ENCODE measurements around the gene OR10G2.
"Not testable (repeated sequence)": the region's sequence is repeated elsewhere in the genome, so short reads cannot be mapped to it uniquely, and the experiment has no call there.

Gene OR10G2

GRCh38 chr14:21634840-21635239 lies at the start of gene OR10G2:
Gene OR10G2 (minus strand): TSS chr14:21634940. CDS start chr14:21634842, 98 bp downstream.
- no peak for FAIRE-seq

GRCh38 chr14:21680072-21680471 lies 45.3 kb upstream of the OR10G2 start:
- FAIRE-seq: no peak

- no peak for FAIRE-seq
Observed at GRCh38 chr14:21675566-21675965, 40.8 kb upstream of the OR10G2 start.

GRCh38 chr14:21673718-21674117 lies 39.0 kb upstream of the OR10G2 start, which contains the start of gene OR4E1:
Gene OR4E1 (minus strand): TSS chr14:21673818. CDS start chr14:21670935, 2,883 bp downstream.
- FAIRE-seq: no peak

GRCh38 chr14:21672116-21672515 lies 37.4 kb upstream of the OR10G2 start:
- FAIRE-seq: no peak

- FAIRE-seq: no peak
Observed at GRCh38 chr14:21671371-21671770, 36.6 kb upstream of the OR10G2 start.

- FAIRE-seq: no peak
Observed at GRCh38 chr14:21669284-21669683, 34.5 kb upstream of the OR10G2 start.

- FAIRE-seq: no peak
Observed at GRCh38 chr14:21668377-21668776, 33.6 kb upstream of the OR10G2 start.

- FAIRE-seq: no peak
Observed at GRCh38 chr14:21656980-21657379, 22.2 kb upstream of the OR10G2 start.

- no peak for FAIRE-seq
Observed at GRCh38 chr14:21654215-21654614, 19.5 kb upstream of the OR10G2 start.

- no peak for FAIRE-seq
Observed at GRCh38 chr14:21653331-21653885, 18.7 kb upstream of the OR10G2 start, which contains the start of gene OR4E2. Gene OR4E2 (plus strand): TSS chr14:21653835. CDS start chr14:21665083, 11,248 bp downstream.

GRCh38 chr14:21652209-21652808 lies 17.6 kb upstream of the OR10G2 start:
- no peak for FAIRE-seq

- no peak for FAIRE-seq
Observed at GRCh38 chr14:21647380-21647779, 12.6 kb upstream of the OR10G2 start.

- no peak for FAIRE-seq
Observed at GRCh38 chr14:21643407-21643806, 8.7 kb upstream of the OR10G2 start.

- FAIRE-seq: no peak
Observed at GRCh38 chr14:21642683-21643082, 7.9 kb upstream of the OR10G2 start.

- FAIRE-seq: no peak
Observed at GRCh38 chr14:21631084-21631483, 3.7 kb downstream of the OR10G2 start.

- not testable (repeated sequence) for FAIRE-seq
Observed at GRCh38 chr14:21630503-21630902, 4.2 kb downstream of the OR10G2 start.

- no peak for FAIRE-seq
Observed at GRCh38 chr14:21626491-21627230, 8.1 kb downstream of the OR10G2 start.

- no peak for FAIRE-seq
Observed at GRCh38 chr14:21617614-21618013, 17.1 kb downstream of the OR10G2 start.

GRCh38 chr14:21614240-21614639 lies 20.5 kb downstream of the OR10G2 start:
- no peak for FAIRE-seq

- FAIRE-seq: no peak
Observed at GRCh38 chr14:21612324-21612723, 22.4 kb downstream of the OR10G2 start.

- FAIRE-seq: not testable (repeated sequence)
Observed at GRCh38 chr14:21602181-21602580, 32.6 kb downstream of the OR10G2 start.

- FAIRE-seq: no peak
Observed at GRCh38 chr14:21589317-21589716, 45.4 kb downstream of the OR10G2 start.
